HEK293 (cell line): ENCODE results near the gene FAN1.
A peak's percentile ranks its signal among the peaks of the same experiment; 100 is the strongest.

Experiments
- CTCF ChIA-PET: fragments of 350-600 bp; formaldehyde crosslinking; extraction: SDS; loops from one replicate; lab custom pipeline; 2021; ENCODE audit warnings: antibody characterized with exemption; lab: Yijun Ruan, JAX
- POLR2A ChIA-PET: fragments of 300-600 bp; formaldehyde crosslinking; extraction: SDS; loops from one replicate; lab custom pipeline; 2020; ENCODE audit warnings: antibody characterized with exemption, inconsistent platforms; lab: Yijun Ruan, JAX
- H3K27ac ChIP-seq: fragments of 200-500 bp; sonication (Bioruptor generic); 2 replicates; pipeline ENCODE4 v1.5.1; 2014; ENCODE audit warnings: low read depth, low read length, control low read depth, inconsistent platforms; ENCODE audit errors: extremely low read depth
- H3K36me3 ChIP-seq, 2 experiments: fragments of 200-500 bp in 1 of 2; sonication (Bioruptor generic) in 1 of 2; 1 replicate in 1 of 2; 2 replicates in 1 of 2; pipeline ENCODE4 v1.5.1; 2014 to 2017; ENCODE audit warnings: inconsistent platforms in 2 of 2, low read length in 2 of 2; ENCODE audit not compliant: control insufficient read depth in 2 of 2, insufficient read depth in 1 of 2
- H3K4me1 ChIP-seq: fragments of 200-500 bp; sonication (Bioruptor generic); 2 replicates; pipeline ENCODE4 v1.5.1; 2014; ENCODE audit warnings: mild to moderate bottlenecking, low read length, inconsistent platforms; ENCODE audit not compliant: control insufficient read depth, insufficient read depth
- H3K4me3 ChIP-seq: 2 replicates; pipeline ENCODE4 v1.5.1; 2011; ENCODE audit warnings: low read depth, mild to moderate bottlenecking, control low read depth, low read length, moderate library complexity
- H3K9me3 ChIP-seq: fragments of 200-500 bp; sonication (Bioruptor generic); 2 replicates; pipeline ENCODE4 v1.5.1; 2014; ENCODE audit warnings: low read depth, low read length, inconsistent platforms; ENCODE audit not compliant: control insufficient read depth, insufficient read depth
- EGR2 ChIP-seq: fragments of 450-650 bp; formaldehyde crosslinking; IDR thresholded peaks from 2 replicates; pipeline ENCODE4 v1.5.1; 2016; ENCODE audit warnings: low read depth, missing biosample characterization, missing genetic modification characterization
- HOXA7 ChIP-seq: sonication (generic); formaldehyde crosslinking; IDR thresholded peaks from 2 replicates; pipeline ENCODE4 v1.8.1; 2022; ENCODE audit warnings: missing genetic modification reagents, borderline replicate concordance
- PRDM1 ChIP-seq: fragments of 450-650 bp; formaldehyde crosslinking; IDR thresholded peaks from 2 replicates; pipeline ENCODE4; 2016; ENCODE audit warnings: missing biosample characterization, missing genetic modification characterization
- ZBTB48 ChIP-seq: fragments of 450-650 bp; formaldehyde crosslinking; IDR thresholded peaks from 2 replicates; pipeline ENCODE4 v1.5.1; 2016; ENCODE audit warnings: missing biosample characterization, missing genetic modification characterization
- ZEB2 ChIP-seq: fragments of 450-650 bp; formaldehyde crosslinking; IDR thresholded peaks from 2 replicates; pipeline ENCODE4 v1.5.1; 2016; ENCODE audit warnings: missing biosample characterization, missing genetic modification characterization
- ZFP41 ChIP-seq: fragments of 450-650 bp; formaldehyde crosslinking; IDR thresholded peaks from 2 replicates; pipeline ENCODE4 v1.5.1; 2016; ENCODE audit warnings: missing biosample characterization, missing genetic modification characterization, borderline replicate concordance
- ZIC2 ChIP-seq: fragments of 450-650 bp; formaldehyde crosslinking; IDR thresholded peaks from 2 replicates; pipeline ENCODE4 v1.5.1; 2016; ENCODE audit warnings: missing biosample characterization, missing genetic modification characterization
- ZNF157 ChIP-seq: fragments of 450-650 bp; formaldehyde crosslinking; IDR thresholded peaks from 2 replicates; pipeline ENCODE4 v1.5.1; 2016; ENCODE audit warnings: missing biosample characterization, missing genetic modification characterization
- ZNF324 ChIP-seq: fragments of 450-650 bp; formaldehyde crosslinking; IDR thresholded peaks from 2 replicates; pipeline ENCODE4 v1.5.1; 2016; ENCODE audit warnings: missing biosample characterization, missing genetic modification characterization
- ZNF37A ChIP-seq: fragments of 450-650 bp; IDR thresholded peaks from 2 replicates; pipeline ENCODE4 v1.5.1; 2018; ENCODE audit warnings: missing biosample characterization, missing genetic modification characterization
- ZNF514 ChIP-seq: fragments of 450-650 bp; formaldehyde crosslinking; IDR thresholded peaks from 2 replicates; pipeline ENCODE4 v1.5.1; 2016; ENCODE audit warnings: missing biosample characterization, missing genetic modification characterization
- ZNF530 ChIP-seq: fragments of 450-650 bp; formaldehyde crosslinking; IDR thresholded peaks from 2 replicates; pipeline ENCODE4 v1.5.1; 2016; ENCODE audit warnings: low read depth, missing biosample characterization, missing genetic modification characterization
- ZNF664 ChIP-seq: fragments of 450-650 bp; formaldehyde crosslinking; IDR thresholded peaks from 2 replicates; pipeline ENCODE4 v1.5.1; 2016; ENCODE audit warnings: missing biosample characterization, missing genetic modification characterization
- ZNF707 ChIP-seq: fragments of 450-650 bp; formaldehyde crosslinking; IDR thresholded peaks from 2 replicates; pipeline ENCODE4 v1.5.1; 2016; ENCODE audit warnings: missing biosample characterization, missing genetic modification characterization
- ZNF785 ChIP-seq: fragments of 450-650 bp; formaldehyde crosslinking; IDR thresholded peaks from 2 replicates; pipeline ENCODE4 v1.5.1; 2016; ENCODE audit warnings: missing biosample characterization, missing genetic modification characterization
- ZNF843 ChIP-seq: fragments of 450-650 bp; formaldehyde crosslinking; IDR thresholded peaks from 2 replicates; pipeline ENCODE4 v1.5.1; 2016; ENCODE audit warnings: missing biosample characterization, missing genetic modification characterization
- TF ChIP-seq, protein P1 (sequence below): fragments of 450-650 bp; formaldehyde crosslinking; IDR thresholded peaks from 2 replicates; pipeline ENCODE4 v1.5.1; 2016; ENCODE audit warnings: missing biosample characterization, missing genetic modification characterization
- TF ChIP-seq, protein P2 (sequence below): fragments of 450-650 bp; formaldehyde crosslinking; IDR thresholded peaks from 2 replicates; pipeline ENCODE4 v1.5.1; 2016; ENCODE audit warnings: missing biosample characterization, missing genetic modification characterization
- TF ChIP-seq, protein P3 (sequence below): fragments of 450-650 bp; formaldehyde crosslinking; IDR thresholded peaks from 2 replicates; pipeline ENCODE4 v1.5.1; 2017; ENCODE audit warnings: missing biosample characterization, missing genetic modification characterization
- TF ChIP-seq, protein P4 (sequence below): fragments of 450-650 bp; formaldehyde crosslinking; IDR thresholded peaks from 2 replicates; pipeline ENCODE4 v1.5.1; 2016; ENCODE audit warnings: missing biosample characterization, missing genetic modification characterization
- TF ChIP-seq, protein P5 (sequence below): fragments of 450-650 bp; formaldehyde crosslinking; IDR thresholded peaks from 2 replicates; pipeline ENCODE4 v1.5.1; 2016; ENCODE audit warnings: missing biosample characterization, missing genetic modification characterization
- TF ChIP-seq, protein P6 (sequence below): fragments of 450-650 bp; formaldehyde crosslinking; IDR thresholded peaks from 2 replicates; pipeline ENCODE4 v1.5.1; 2016; ENCODE audit warnings: missing biosample characterization, missing genetic modification characterization, borderline replicate concordance

FAN1 gene

DNA sequence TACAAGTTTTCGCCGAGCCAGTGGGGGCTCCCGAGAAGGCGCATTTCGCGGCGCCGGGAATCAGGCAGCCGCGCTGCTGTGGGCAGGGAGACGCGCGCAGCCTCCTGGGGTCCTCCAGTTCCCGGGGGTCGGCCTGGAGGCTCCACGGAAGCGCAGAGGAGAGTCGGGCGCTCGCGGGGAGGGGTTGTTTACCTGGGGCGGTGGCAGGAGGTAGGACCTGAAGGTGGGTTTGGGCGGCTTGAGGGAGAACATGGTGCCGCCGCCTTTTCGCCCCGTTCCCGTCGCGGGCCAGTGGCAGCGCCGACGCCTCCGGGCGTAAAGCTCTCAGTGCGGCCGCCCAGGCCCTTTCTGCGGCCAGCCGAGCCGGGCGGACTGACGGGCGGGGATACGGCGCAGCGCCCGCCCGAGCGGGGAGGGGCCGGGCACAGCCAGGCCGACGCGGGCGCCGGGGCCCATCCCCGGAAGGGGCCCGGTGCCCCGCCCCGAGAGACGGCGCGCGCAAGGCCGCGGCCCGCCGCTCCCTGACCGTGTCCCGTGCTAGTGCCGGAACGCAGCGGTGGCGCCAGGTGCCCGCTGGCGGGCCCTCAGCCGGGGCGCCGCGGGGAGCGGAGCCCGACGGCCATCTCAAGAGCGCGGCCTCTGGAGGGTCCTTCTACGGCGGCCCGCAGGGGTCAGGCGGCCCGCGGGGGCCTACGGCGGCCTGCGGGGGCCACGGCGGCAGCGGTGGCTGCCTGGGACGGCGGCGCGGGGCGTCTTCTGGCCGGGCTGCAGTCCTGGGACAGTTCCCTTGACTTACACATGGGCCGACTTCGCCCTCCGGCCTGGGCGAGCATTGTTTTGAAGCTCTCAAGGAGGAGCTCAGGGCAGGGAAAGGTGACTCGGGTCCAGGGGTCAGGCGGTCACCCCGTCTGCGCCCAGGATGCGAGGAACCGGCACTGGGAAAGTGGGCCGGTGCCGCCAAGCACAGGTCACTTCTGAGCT, 87.8 kb downstream of the FAN1 start, which contains the start of gene MTMR10:
Gene MTMR10 (minus strand): TSS at position 374 of the 981 bp plus-strand sequence. CDS start 122 bp downstream, at position 252.
- POLR2A ChIA-PET: interaction anchor here (1.0 to 1.4 kb wide), 4 partner anchors 48 to 137 kb away, joined by 3 read pairs; no protein-coding TSS in a partner anchor
- Histone ChIP-seq H3K4me1 (no peaks in the 10 kb centered on the region; the same call in 1 of the 2 replicates), H3K27ac (peak within 1 kb of the TSS; percentile 91), H3K4me3 (peak within 1 kb of the TSS; percentile 80), H3K9me3 (no peaks in the 10 kb centered on the region), H3K36me3 (peaks cover 0 to 3% of the 10 kb centered on the region in 2 experiments; a peak in 1 of 3 replicates)
- CTCF ChIA-PET: interaction anchor here (0.7 to 0.9 kb wide), 3 partner anchors 32 to 137 kb away, joined by 3 to 4 read pairs (median 3); no protein-coding TSS in a partner anchor
- TF ChIP-seq, protein P1, sequence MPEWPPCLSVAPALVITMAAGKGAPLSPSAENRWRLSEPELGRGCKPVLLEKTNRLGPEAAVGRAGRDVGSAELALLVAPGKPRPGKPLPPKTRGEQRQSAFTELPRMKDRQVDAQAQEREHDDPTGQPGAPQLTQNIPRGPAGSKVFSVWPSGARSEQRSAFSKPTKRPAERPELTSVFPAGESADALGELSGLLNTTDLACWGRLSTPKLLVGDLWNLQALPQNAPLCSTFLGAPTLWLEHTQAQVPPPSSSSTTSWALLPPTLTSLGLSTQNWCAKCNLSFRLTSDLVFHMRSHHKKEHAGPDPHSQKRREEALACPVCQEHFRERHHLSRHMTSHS (tag by site-specific recombination): no peak
- TF ChIP-seq ZNF514 (tag by site-specific recombination): no peak
- TF ChIP-seq, protein P2, sequence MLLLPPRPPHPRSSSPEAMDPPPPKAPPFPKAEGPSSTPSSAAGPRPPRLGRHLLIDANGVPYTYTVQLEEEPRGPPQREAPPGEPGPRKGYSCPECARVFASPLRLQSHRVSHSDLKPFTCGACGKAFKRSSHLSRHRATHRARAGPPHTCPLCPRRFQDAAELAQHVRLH (tag by site-specific recombination): no peak
- no peak for TF ChIP-seq ZNF37A (tag by site-specific recombination)
- TF ChIP-seq HOXA7 (CRISPR knock-in tag): no peak
- no peak for TF ChIP-seq ZNF530 (tag by site-specific recombination)
- no peak for TF ChIP-seq ZNF843
- TF ChIP-seq, protein P3, sequence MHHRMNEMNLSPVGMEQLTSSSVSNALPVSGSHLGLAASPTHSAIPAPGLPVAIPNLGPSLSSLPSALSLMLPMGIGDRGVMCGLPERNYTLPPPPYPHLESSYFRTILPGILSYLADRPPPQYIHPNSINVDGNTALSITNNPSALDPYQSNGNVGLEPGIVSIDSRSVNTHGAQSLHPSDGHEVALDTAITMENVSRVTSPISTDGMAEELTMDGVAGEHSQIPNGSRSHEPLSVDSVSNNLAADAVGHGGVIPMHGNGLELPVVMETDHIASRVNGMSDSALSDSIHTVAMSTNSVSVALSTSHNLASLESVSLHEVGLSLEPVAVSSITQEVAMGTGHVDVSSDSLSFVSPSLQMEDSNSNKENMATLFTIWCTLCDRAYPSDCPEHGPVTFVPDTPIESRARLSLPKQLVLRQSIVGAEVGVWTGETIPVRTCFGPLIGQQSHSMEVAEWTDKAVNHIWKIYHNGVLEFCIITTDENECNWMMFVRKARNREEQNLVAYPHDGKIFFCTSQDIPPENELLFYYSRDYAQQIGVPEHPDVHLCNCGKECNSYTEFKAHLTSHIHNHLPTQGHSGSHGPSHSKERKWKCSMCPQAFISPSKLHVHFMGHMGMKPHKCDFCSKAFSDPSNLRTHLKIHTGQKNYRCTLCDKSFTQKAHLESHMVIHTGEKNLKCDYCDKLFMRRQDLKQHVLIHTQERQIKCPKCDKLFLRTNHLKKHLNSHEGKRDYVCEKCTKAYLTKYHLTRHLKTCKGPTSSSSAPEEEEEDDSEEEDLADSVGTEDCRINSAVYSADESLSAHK: no peak
- TF ChIP-seq ZNF157 (tag by site-specific recombination): no peak
- TF ChIP-seq ZIC2 (tag by site-specific recombination): peak; percentile 12; the same call in 1 of the 2 replicates
- TF ChIP-seq, protein P4, sequence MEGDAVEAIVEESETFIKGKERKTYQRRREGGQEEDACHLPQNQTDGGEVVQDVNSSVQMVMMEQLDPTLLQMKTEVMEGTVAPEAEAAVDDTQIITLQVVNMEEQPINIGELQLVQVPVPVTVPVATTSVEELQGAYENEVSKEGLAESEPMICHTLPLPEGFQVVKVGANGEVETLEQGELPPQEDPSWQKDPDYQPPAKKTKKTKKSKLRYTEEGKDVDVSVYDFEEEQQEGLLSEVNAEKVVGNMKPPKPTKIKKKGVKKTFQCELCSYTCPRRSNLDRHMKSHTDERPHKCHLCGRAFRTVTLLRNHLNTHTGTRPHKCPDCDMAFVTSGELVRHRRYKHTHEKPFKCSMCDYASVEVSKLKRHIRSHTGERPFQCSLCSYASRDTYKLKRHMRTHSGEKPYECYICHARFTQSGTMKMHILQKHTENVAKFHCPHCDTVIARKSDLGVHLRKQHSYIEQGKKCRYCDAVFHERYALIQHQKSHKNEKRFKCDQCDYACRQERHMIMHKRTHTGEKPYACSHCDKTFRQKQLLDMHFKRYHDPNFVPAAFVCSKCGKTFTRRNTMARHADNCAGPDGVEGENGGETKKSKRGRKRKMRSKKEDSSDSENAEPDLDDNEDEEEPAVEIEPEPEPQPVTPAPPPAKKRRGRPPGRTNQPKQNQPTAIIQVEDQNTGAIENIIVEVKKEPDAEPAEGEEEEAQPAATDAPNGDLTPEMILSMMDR (tag by site-specific recombination): no peak
- TF ChIP-seq, protein P5, sequence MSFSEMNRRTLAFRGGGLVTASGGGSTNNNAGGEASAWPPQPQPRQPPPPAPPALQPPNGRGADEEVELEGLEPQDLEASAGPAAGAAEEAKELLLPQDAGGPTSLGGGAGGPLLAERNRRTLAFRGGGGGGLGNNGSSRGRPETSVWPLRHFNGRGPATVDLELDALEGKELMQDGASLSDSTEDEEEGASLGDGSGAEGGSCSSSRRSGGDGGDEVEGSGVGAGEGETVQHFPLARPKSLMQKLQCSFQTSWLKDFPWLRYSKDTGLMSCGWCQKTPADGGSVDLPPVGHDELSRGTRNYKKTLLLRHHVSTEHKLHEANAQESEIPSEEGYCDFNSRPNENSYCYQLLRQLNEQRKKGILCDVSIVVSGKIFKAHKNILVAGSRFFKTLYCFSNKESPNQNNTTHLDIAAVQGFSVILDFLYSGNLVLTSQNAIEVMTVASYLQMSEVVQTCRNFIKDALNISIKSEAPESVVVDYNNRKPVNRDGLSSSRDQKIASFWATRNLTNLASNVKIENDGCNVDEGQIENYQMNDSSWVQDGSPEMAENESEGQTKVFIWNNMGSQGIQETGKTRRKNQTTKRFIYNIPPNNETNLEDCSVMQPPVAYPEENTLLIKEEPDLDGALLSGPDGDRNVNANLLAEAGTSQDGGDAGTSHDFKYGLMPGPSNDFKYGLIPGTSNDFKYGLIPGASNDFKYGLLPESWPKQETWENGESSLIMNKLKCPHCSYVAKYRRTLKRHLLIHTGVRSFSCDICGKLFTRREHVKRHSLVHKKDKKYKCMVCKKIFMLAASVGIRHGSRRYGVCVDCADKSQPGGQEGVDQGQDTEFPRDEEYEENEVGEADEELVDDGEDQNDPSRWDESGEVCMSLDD (tag by site-specific recombination): 0 out of 2 replicates have a peak, but pooled peaks have one; percentile 26
- no peak for TF ChIP-seq ZEB2 (tag by site-specific recombination)
- TF ChIP-seq ZNF664 (tag by site-specific recombination): no peak
- no peak for TF ChIP-seq ZNF324
- no peak for TF ChIP-seq ZFP41 (tag by site-specific recombination)
- TF ChIP-seq ZNF707: no peak
- TF ChIP-seq PRDM1 (tag by site-specific recombination): no peak
- TF ChIP-seq EGR2: peak; percentile 36; the same call in 1 of the 2 replicates
- no peak for TF ChIP-seq ZBTB48 (tag by site-specific recombination)
- TF ChIP-seq ZNF785: no peak
- TF ChIP-seq, protein P6, sequence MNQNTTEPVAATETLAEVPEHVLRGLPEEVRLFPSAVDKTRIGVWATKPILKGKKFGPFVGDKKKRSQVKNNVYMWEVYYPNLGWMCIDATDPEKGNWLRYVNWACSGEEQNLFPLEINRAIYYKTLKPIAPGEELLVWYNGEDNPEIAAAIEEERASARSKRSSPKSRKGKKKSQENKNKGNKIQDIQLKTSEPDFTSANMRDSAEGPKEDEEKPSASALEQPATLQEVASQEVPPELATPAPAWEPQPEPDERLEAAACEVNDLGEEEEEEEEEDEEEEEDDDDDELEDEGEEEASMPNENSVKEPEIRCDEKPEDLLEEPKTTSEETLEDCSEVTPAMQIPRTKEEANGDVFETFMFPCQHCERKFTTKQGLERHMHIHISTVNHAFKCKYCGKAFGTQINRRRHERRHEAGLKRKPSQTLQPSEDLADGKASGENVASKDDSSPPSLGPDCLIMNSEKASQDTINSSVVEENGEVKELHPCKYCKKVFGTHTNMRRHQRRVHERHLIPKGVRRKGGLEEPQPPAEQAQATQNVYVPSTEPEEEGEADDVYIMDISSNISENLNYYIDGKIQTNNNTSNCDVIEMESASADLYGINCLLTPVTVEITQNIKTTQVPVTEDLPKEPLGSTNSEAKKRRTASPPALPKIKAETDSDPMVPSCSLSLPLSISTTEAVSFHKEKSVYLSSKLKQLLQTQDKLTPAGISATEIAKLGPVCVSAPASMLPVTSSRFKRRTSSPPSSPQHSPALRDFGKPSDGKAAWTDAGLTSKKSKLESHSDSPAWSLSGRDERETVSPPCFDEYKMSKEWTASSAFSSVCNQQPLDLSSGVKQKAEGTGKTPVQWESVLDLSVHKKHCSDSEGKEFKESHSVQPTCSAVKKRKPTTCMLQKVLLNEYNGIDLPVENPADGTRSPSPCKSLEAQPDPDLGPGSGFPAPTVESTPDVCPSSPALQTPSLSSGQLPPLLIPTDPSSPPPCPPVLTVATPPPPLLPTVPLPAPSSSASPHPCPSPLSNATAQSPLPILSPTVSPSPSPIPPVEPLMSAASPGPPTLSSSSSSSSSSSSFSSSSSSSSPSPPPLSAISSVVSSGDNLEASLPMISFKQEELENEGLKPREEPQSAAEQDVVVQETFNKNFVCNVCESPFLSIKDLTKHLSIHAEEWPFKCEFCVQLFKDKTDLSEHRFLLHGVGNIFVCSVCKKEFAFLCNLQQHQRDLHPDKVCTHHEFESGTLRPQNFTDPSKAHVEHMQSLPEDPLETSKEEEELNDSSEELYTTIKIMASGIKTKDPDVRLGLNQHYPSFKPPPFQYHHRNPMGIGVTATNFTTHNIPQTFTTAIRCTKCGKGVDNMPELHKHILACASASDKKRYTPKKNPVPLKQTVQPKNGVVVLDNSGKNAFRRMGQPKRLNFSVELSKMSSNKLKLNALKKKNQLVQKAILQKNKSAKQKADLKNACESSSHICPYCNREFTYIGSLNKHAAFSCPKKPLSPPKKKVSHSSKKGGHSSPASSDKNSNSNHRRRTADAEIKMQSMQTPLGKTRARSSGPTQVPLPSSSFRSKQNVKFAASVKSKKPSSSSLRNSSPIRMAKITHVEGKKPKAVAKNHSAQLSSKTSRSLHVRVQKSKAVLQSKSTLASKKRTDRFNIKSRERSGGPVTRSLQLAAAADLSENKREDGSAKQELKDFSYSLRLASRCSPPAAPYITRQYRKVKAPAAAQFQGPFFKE (tag by site-specific recombination): no peak
